Activated naive CD4-positive, alpha-beta T cell treated with anti-CD3 and anti-CD28 coated beads, Interleukin-2, amount 50 U/mL, for 24 hours (primary cell): ENCODE data around the gene MBD3L2.

Experiments
- H3K27ac Mint-ChIP-seq: one replicate; pipeline ENCODE4 v1.8.0; 2021; ENCODE audit warnings: mild to moderate bottlenecking, mixed read lengths
- H3K27me3 Mint-ChIP-seq: one replicate; pipeline ENCODE4 v1.8.0; 2021; ENCODE audit warnings: mixed read lengths
- H3K36me3 Mint-ChIP-seq: one replicate; pipeline ENCODE4 v1.8.0; 2021; ENCODE audit warnings: mixed read lengths
- H3K4me1 Mint-ChIP-seq: one replicate; pipeline ENCODE4 v1.8.0; 2021; ENCODE audit warnings: mixed read lengths
- H3K4me3 Mint-ChIP-seq: one replicate; pipeline ENCODE4 v1.8.0; 2021; ENCODE audit warnings: mild to moderate bottlenecking, mixed read lengths
- H3K9me3 Mint-ChIP-seq: one replicate; pipeline ENCODE4 v1.8.0; 2021; ENCODE audit warnings: mixed read lengths

Gene MBD3L2

DNA sequence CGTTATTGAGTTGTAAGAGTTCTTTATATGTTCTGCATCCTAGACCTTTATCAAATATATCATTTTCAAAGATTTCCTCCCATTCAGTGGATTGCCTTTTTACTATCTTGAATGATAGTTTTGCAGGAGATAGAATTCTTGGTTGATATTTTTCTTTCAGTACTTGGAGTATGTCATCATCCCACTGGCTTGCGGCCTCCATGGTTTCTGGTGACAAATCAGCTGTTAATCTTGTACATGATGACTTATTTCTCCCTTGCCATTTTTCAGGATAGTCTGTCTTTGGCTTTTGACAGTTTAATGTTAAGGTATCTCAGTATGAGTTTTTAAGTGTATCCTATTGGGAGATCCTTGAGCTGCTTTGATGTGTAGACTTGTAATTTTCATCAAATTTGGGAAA lies 28.9 kb downstream of the MBD3L2 start:
- Mint-ChIP-seq H3K4me3 (peak overlapping the region; percentile 11), H3K36me3 (peaks cover 69% of the 10 kb centered on the region), H3K27ac (no peak overlapping the region), H3K27me3 (no peaks in the 10 kb centered on the region), H3K4me1 (peaks cover 4% of the 10 kb centered on the region), H3K9me3 (peaks cover 16% of the 10 kb centered on the region)

DNA sequence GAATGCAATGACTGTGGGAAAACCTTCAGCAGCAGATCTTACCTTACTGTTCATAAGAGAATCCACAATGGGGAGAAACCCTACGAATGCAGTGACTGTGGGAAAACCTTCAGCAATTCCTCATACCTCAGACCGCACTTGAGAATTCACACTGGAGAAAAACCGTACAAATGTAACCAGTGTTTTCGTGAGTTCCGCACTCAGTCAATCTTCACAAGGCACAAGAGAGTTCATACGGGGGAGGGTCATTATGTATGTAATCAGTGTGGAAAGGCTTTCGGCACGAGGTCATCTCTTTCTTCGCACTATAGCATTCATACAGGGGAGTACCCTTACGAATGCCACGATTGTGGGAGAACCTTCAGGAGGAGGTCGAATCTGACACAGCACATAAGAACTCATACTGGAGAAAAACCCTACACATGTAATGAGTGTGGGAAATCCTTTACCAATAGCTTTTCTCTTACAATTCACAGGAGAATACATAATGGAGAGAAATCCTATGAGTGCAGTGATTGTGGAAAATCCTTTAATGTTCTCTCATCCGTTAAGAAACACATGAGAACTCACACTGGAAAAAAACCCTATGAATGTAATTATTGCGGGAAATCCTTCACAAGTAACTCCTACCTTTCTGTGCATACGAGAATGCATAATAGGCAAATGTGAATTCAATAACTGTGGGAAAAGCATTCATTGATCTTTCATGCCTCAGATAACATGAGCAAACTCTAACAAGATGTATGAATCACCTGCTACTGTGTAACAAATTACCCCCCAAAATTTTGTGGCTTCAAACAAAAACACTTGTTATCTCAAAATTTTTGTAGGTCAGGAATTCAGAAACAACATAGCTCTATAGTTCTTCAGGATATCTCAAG lies 34.2 kb downstream of the MBD3L2 start:
- peak overlapping the region; percentile 74 for H3K27ac Mint-ChIP-seq

DNA sequence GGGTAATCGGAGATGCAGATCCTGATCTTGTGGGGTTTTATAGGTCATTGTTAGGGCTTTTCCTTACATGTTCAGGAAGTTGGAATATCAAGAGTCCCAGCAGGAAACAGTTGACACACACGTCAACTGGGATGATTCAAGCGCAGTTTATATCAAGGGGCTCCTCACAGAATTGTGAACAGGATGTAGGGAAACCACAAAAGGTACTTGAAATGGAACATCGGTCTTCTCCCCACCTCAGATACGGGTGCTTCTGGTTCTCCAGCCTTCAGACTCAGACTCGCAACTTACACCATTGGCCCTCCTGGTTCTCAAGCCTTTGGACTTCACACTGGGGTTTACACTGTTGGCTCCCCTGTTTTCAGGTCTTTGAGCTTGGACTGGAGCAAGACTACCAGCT lies 39.9 kb downstream of the MBD3L2 start:
- H3K27ac Mint-ChIP-seq: no peak overlapping the region
- no peak overlapping the region for H3K4me3 Mint-ChIP-seq
- H3K36me3 Mint-ChIP-seq: peaks cover 20% of the 10 kb centered on the region
- H3K9me3 Mint-ChIP-seq: peaks cover 6% of the 10 kb centered on the region
- H3K4me1 Mint-ChIP-seq: peaks cover 11% of the 10 kb centered on the region
- H3K27me3 Mint-ChIP-seq: no peaks in the 10 kb centered on the region

More for the DNA sequence above, 34.2 kb downstream of the MBD3L2 start:
- peaks cover 3% of the 10 kb centered on the region for H3K4me1 Mint-ChIP-seq
- H3K9me3 Mint-ChIP-seq: peaks cover 19% of the 10 kb centered on the region
- H3K36me3 Mint-ChIP-seq: peaks cover 59% of the 10 kb centered on the region
- no peak overlapping the region for H3K4me3 Mint-ChIP-seq
- no peaks in the 10 kb centered on the region for H3K27me3 Mint-ChIP-seq

DNA sequence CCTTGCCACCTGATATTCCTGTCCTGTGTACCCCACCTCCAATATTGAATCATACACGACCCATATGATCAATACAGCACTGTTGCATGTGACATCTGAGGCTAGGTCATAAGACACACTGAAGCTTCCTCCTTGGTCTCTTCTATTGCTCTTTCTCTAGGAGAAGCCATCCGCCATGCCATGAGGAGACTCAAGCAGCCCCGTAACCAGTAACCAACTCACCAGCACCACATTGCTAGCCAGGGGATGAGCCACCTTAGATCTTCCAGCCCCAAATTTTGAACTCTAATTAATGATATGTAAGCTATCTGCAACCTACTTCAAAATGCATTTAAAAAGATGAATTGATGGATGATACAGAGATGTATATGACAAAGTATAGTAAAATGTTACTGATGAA lies 49.0 kb downstream of the MBD3L2 start:
- Mint-ChIP-seq H3K27ac (peak overlapping the region; percentile 94), H3K36me3 (peaks cover 18% of the 10 kb centered on the region), H3K27me3 (no peaks in the 10 kb centered on the region), H3K4me3 (peak overlapping the region; percentile 91), H3K4me1 (peaks cover 25% of the 10 kb centered on the region), H3K9me3 (peaks cover 20% of the 10 kb centered on the region)

DNA sequence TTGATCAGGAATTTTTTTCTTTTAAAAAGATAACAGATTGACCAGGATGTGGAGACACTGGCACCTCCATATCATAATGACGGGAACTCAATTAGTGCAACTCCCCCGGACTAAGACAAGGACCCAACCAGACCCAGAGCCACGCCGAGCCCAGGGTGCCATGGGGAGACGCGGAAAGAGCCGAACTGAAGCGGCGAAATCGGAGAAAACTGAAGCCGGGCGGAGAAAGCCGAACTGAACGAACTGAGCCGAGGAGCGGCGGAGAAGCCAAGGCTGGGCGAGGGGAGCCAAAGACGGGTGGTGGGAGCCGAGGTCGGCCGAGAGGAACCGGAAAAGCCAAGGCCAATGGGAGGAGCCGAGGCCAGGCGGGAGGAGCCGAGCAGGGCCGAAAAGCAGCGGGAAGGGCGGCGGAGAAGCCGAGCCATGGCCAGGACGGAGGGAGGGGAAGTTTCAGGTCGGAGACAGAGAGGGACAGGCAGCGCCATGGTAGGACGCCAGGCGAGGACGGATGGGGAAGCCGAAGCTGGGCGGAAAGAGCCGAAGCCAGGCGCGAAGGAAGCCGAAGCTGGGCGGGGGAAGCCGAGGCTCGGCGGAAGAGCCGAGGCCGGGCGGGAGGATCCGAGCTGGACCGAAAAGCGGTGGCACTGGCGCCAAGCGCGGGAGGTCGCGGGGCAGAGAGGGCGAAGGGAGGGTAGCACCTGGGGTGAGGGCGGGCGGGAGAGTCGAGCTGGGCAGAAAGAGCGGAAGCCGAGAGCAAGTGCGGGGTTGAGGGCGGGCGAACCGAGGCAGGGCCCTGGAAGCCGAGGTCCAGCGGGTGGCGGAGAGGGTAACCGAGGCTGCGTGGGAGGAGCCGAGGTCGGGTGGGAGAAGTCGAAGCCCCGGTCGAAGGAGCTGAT lies 49.8 kb downstream of the MBD3L2 start:
- peaks cover 20% of the 10 kb centered on the region for H3K9me3 Mint-ChIP-seq
- peak overlapping the region; percentile 91 for H3K4me3 Mint-ChIP-seq
- H3K27me3 Mint-ChIP-seq: no peaks in the 10 kb centered on the region
- H3K36me3 Mint-ChIP-seq: peaks cover 18% of the 10 kb centered on the region
- peaks cover 25% of the 10 kb centered on the region for H3K4me1 Mint-ChIP-seq
- peak overlapping the region; percentile 94 for H3K27ac Mint-ChIP-seq

DNA sequence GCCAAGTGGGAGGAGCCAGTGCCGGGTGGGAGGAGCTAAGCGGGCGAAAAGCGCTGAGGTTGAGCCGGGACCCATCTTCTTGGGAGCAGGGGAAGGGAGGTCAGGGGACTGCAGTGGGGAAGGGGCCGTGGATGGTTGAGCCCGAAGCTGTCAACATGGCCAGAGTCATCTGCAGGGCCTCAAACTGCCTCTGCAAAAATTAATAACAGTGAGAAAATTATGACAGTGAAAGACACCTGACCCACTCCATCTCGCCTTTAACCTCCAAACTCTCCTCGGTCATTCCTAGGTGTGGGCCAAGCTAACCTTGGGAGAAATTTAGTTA lies 50.4 kb downstream of the MBD3L2 start:
- peak overlapping the region; percentile 94 for H3K27ac Mint-ChIP-seq
- peaks cover 25% of the 10 kb centered on the region for H3K4me1 Mint-ChIP-seq
- H3K4me3 Mint-ChIP-seq: peak overlapping the region; percentile 91
- H3K27me3 Mint-ChIP-seq: no peaks in the 10 kb centered on the region
- peaks cover 20% of the 10 kb centered on the region for H3K9me3 Mint-ChIP-seq
- H3K36me3 Mint-ChIP-seq: peaks cover 18% of the 10 kb centered on the region
